Gastroesophageal sphincter (tissue), 4 donors: ENCODE results near the gene CNTNAP5. TPM values are rescaled to one million over a fixed set of nuclear protein-coding genes. Genes with fewer than 3 reads are reported as not detected.

ENCODE experiments used
- ATAC-seq: fragments of 150-250 bp; one replicate; pipeline ENCODE4 v1.9.1; 2016; ENCODE audit warnings: mild to moderate bottlenecking, moderate library complexity
- H3K27ac ChIP-seq, 4 donors: fragments of 200-600 bp; sonication (generic) in 3 of 4; 1 replicate in 3 of 4; 2 replicates in 1 of 4; pipeline ENCODE4 v1.5.1; 2016 to 2019
- H3K27me3 ChIP-seq: fragments of 200-600 bp; sonication (generic); one replicate; pipeline ENCODE4 v1.5.1; 2019
- H3K36me3 ChIP-seq, 2 donors: fragments of 200-600 bp; sonication (generic); one replicate each; pipeline ENCODE4 v1.5.1; 2019; ENCODE audit warnings: control low read depth in 1 of 2
- H3K4me1 ChIP-seq, 3 donors: fragments of 200-600 bp; sonication (generic); 1 replicate in 2 of 3; 2 replicates in 1 of 3; pipeline ENCODE4 v1.5.1; 2016 to 2019; ENCODE audit warnings: control low read depth in 2 of 3
- H3K4me3 ChIP-seq, 2 donors: fragments of 200-600 bp; sonication (generic); one replicate each; pipeline ENCODE4 v1.5.1; 2019; ENCODE audit warnings: mild to moderate bottlenecking in 1 of 2, moderate library complexity in 1 of 2
- H3K9me3 ChIP-seq, 3 donors: fragments of 200-600 bp; sonication (generic); one replicate each; pipeline ENCODE4 v1.5.1; 2017 to 2019; ENCODE audit warnings: control low read depth in 2 of 3
- CTCF ChIP-seq, 4 experiments: fragments of 200-600 bp in 2 of 4; fragments of 450-650 bp in 2 of 4; sonication (generic) in 1 of 4; IDR thresholded peaks; one replicate each; pipeline ENCODE4 v1.5.1; 2017 to 2019; ENCODE audit warnings: antibody characterized with exemption in 4 of 4, mild to moderate bottlenecking in 2 of 4, moderate library complexity in 2 of 4
- EP300 ChIP-seq: sonication (generic); formaldehyde crosslinking; IDR thresholded peaks from one replicate; pipeline ENCODE4 v1.6.1; 2017; ENCODE audit warnings: antibody characterized with exemption, mild to moderate bottlenecking
- POLR2A ChIP-seq, 2 donors: fragments of 450-650 bp; IDR thresholded peaks; one replicate each; pipeline ENCODE4 v1.6.1; 2017; ENCODE audit warnings: antibody characterized with exemption in 2 of 2, mild to moderate bottlenecking in 2 of 2, moderate library complexity in 1 of 2
- POLR2AphosphoS5 ChIP-seq: sonication (generic); formaldehyde crosslinking; IDR thresholded peaks from one replicate; pipeline ENCODE4 v1.6.1; 2017; ENCODE audit warnings: antibody characterized with exemption
- WGBS, 2 donors: methylation state at CpG; one replicate each; pipeline ENCODE4 v1.1.5; 2018; ENCODE audit warnings: low coverage in 1 of 2; 5-methylcytosine and 5-hydroxymethylcytosine counted together
- total RNA-seq, 4 donors: library from RNA; depleted of rRNA; stranded (reverse); fragments of >200 nt; gene quantifications; one replicate each; pipeline ENCODE4 v1.1.0, GENCODE V29; 2016

Gene CNTNAP5
- total RNA-seq, 4 donors from 2014 or later: 3.2 TPM; not detected in 3

- Histone ChIP-seq H3K4me3 (no peak overlapping the region), H3K36me3 (no peaks in the 10 kb centered on the region), H3K27ac (no peak overlapping the region), H3K4me1 (no peaks in the 10 kb centered on the region), H3K9me3 (no peaks in the 10 kb centered on the region), H3K27me3 (no peaks in the 10 kb centered on the region)
- no peak for TF ChIP-seq CTCF (IDR thresholded peaks at IDR 0.05)
- no peak for TF ChIP-seq POLR2A (IDR thresholded peaks at IDR 0.05)
- 75 to 79% methylated on average over 1 to 2 of the region's 2 CpGs for WGBS, 2 donors
- ATAC-seq: no peak
Measured at GRCh38 chr2:124894199-124894598, 869.1 kb downstream of the CNTNAP5 start.

- no peak overlapping the region for H3K4me3 ChIP-seq
- 94 to 96% methylated on average over 4 of the region's 4 CpGs for WGBS, 2 donors
- H3K9me3 ChIP-seq: no peaks in the 10 kb centered on the region
- H3K36me3 ChIP-seq: no peaks in the 10 kb centered on the region
- H3K4me1 ChIP-seq: no peaks in the 10 kb centered on the region
- TF ChIP-seq POLR2AphosphoS5 (no peak), POLR2A (IDR thresholded peaks at IDR 0.05) (no peak), EP300 (no peak), CTCF (IDR thresholded peaks at IDR 0.05) (no peak)
- H3K27ac ChIP-seq: no peak overlapping the region
- no peak for ATAC-seq
- no peaks in the 10 kb centered on the region for H3K27me3 ChIP-seq
Measured at GRCh38 chr2:124898827-124899226, 873.7 kb downstream of the CNTNAP5 start.

- H3K4me1 ChIP-seq: no peaks in the 10 kb centered on the region
- no peaks in the 10 kb centered on the region for H3K36me3 ChIP-seq
- TF ChIP-seq EP300 (no peak), CTCF (IDR thresholded peaks at IDR 0.05) (no peak), POLR2AphosphoS5 (no peak), POLR2A (IDR thresholded peaks at IDR 0.05) (no peak)
- H3K27me3 ChIP-seq: no peaks in the 10 kb centered on the region
- WGBS, 2 donors: 83 to 97% methylated on average over 2 of the region's 2 CpGs
- no peak overlapping the region for H3K4me3 ChIP-seq
- ATAC-seq: no peak
- H3K27ac ChIP-seq: no peak overlapping the region
- no peaks in the 10 kb centered on the region for H3K9me3 ChIP-seq
Measured at GRCh38 chr2:124908411-124908810, 883.3 kb downstream of the CNTNAP5 start.

GRCh38 chr2:124911560-124911959 is 886.5 kb downstream of the CNTNAP5 start:
- WGBS, 2 donors: 59 to 92% methylated on average over 4 to 5 of the region's 5 CpGs
- Histone ChIP-seq H3K9me3 (no peaks in the 10 kb centered on the region), H3K4me1 (no peaks in the 10 kb centered on the region), H3K27ac (no peak overlapping the region), H3K4me3 (no peak overlapping the region), H3K36me3 (no peaks in the 10 kb centered on the region), H3K27me3 (no peaks in the 10 kb centered on the region)
- no peak for ATAC-seq
- TF ChIP-seq CTCF (IDR thresholded peaks at IDR 0.05): no peak
- TF ChIP-seq POLR2A (IDR thresholded peaks at IDR 0.05): no peak
- TF ChIP-seq EP300: no peak
- no peak for TF ChIP-seq POLR2AphosphoS5

GRCh38 chr2:124913868-124914267 is 888.8 kb downstream of the CNTNAP5 start:
- Histone ChIP-seq H3K4me1 (no peaks in the 10 kb centered on the region), H3K9me3 (no peaks in the 10 kb centered on the region), H3K27ac (no peak overlapping the region), H3K36me3 (no peaks in the 10 kb centered on the region), H3K27me3 (no peaks in the 10 kb centered on the region), H3K4me3 (no peak overlapping the region)
- no peak for TF ChIP-seq CTCF (IDR thresholded peaks at IDR 0.05)
- ATAC-seq: no peak
- WGBS, 2 donors: 48 to 71% methylated on average over 4 to 9 of the region's 9 CpGs
